HEK293 (cell line): ENCODE results near the gene NPDC1.

Experiments
- BCL11B ChIP-seq: fragments of 450-650 bp; formaldehyde crosslinking; IDR thresholded peaks from 2 replicates; pipeline ENCODE4 v1.5.1; 2016; ENCODE audit warnings: low read depth, missing biosample characterization, missing genetic modification characterization
- FEZF1 ChIP-seq: fragments of 450-650 bp; formaldehyde crosslinking; IDR thresholded peaks from 2 replicates; pipeline ENCODE4 v1.5.1; 2016; ENCODE audit warnings: missing biosample characterization, missing genetic modification characterization
- GLI4 ChIP-seq: fragments of 450-650 bp; formaldehyde crosslinking; IDR thresholded peaks from 2 replicates; pipeline ENCODE4 v1.5.1; 2016; ENCODE audit warnings: missing biosample characterization, missing genetic modification characterization
- INSM2 ChIP-seq: fragments of 450-650 bp; formaldehyde crosslinking; IDR thresholded peaks from 2 replicates; pipeline ENCODE4 v1.5.1; 2016; ENCODE audit warnings: missing biosample characterization, missing genetic modification characterization
- KLF1 ChIP-seq: fragments of 450-650 bp; formaldehyde crosslinking; IDR thresholded peaks from 2 replicates; pipeline ENCODE4 v1.5.1; 2016; ENCODE audit warnings: missing biosample characterization, missing genetic modification characterization
- KLF16 ChIP-seq: fragments of 450-650 bp; formaldehyde crosslinking; IDR thresholded peaks from 2 replicates; pipeline ENCODE4 v1.5.1; 2017; ENCODE audit warnings: missing biosample characterization, missing genetic modification characterization
- KLF7 ChIP-seq: fragments of 450-650 bp; formaldehyde crosslinking; IDR thresholded peaks from 2 replicates; pipeline ENCODE4 v1.5.1; 2016; ENCODE audit warnings: missing biosample characterization, missing genetic modification characterization, borderline replicate concordance
- PRDM6 ChIP-seq: fragments of 450-650 bp; formaldehyde crosslinking; IDR thresholded peaks from 2 replicates; pipeline ENCODE4 v1.5.1; 2017; ENCODE audit warnings: missing biosample characterization, missing genetic modification characterization
- SCRT1 ChIP-seq: fragments of 450-650 bp; formaldehyde crosslinking; IDR thresholded peaks from 2 replicates; pipeline ENCODE4 v1.5.1; 2016; ENCODE audit warnings: missing biosample characterization, missing genetic modification characterization, borderline replicate concordance
- SP3 ChIP-seq: fragments of 450-650 bp; formaldehyde crosslinking; IDR thresholded peaks from 2 replicates; pipeline ENCODE4 v1.5.1; 2016; ENCODE audit warnings: missing biosample characterization, missing genetic modification characterization
- TCF7L2 ChIP-seq: IDR thresholded peaks from 2 replicates; pipeline ENCODE4 v1.6.1; 2011; ENCODE audit warnings: low read depth, mild to moderate bottlenecking, inconsistent platforms, low read length, moderate library complexity, borderline replicate concordance
- ZBTB49 ChIP-seq: fragments of 450-650 bp; formaldehyde crosslinking; IDR thresholded peaks from 2 replicates; pipeline ENCODE4 v1.5.1; 2016; ENCODE audit warnings: missing biosample characterization, missing genetic modification characterization, low read depth
- ZFHX2 ChIP-seq: fragments of 450-650 bp; formaldehyde crosslinking; conservative IDR thresholded peaks from 2 replicates; pipeline ENCODE4 v1.5.1; 2016; ENCODE audit warnings: missing biosample characterization, missing genetic modification characterization
- ZFP3 ChIP-seq: fragments of 450-650 bp; formaldehyde crosslinking; IDR thresholded peaks from 2 replicates; pipeline ENCODE4 v1.5.1; 2016; ENCODE audit warnings: low read depth, missing biosample characterization, missing genetic modification characterization
- ZFP37 ChIP-seq: fragments of 450-650 bp; formaldehyde crosslinking; IDR thresholded peaks from 2 replicates; pipeline ENCODE4 v1.5.1; 2016; ENCODE audit warnings: missing biosample characterization, missing genetic modification characterization
- ZFP41 ChIP-seq: fragments of 450-650 bp; formaldehyde crosslinking; IDR thresholded peaks from 2 replicates; pipeline ENCODE4 v1.5.1; 2016; ENCODE audit warnings: missing biosample characterization, missing genetic modification characterization, borderline replicate concordance
- ZIC2 ChIP-seq: fragments of 450-650 bp; formaldehyde crosslinking; IDR thresholded peaks from 2 replicates; pipeline ENCODE4 v1.5.1; 2016; ENCODE audit warnings: missing biosample characterization, missing genetic modification characterization
- ZNF10 ChIP-seq: fragments of 450-650 bp; formaldehyde crosslinking; IDR thresholded peaks from 2 replicates; pipeline ENCODE4 v1.5.1; 2017; ENCODE audit warnings: missing biosample characterization, missing genetic modification characterization
- ZNF112 ChIP-seq: fragments of 450-650 bp; formaldehyde crosslinking; IDR thresholded peaks from 2 replicates; pipeline ENCODE4 v1.5.0; 2017; ENCODE audit warnings: missing biosample characterization, missing genetic modification characterization
- ZNF155 ChIP-seq: fragments of 450-650 bp; formaldehyde crosslinking; IDR thresholded peaks from 2 replicates; pipeline ENCODE4 v1.5.1; 2016; ENCODE audit warnings: missing biosample characterization, missing genetic modification characterization
- ZNF174 ChIP-seq: fragments of 450-650 bp; formaldehyde crosslinking; IDR thresholded peaks from 2 replicates; pipeline ENCODE4 v1.5.0; 2017; ENCODE audit warnings: missing biosample characterization, mild to moderate bottlenecking, missing genetic modification characterization
- ZNF202 ChIP-seq: fragments of 450-650 bp; formaldehyde crosslinking; IDR thresholded peaks from 2 replicates; pipeline ENCODE4 v1.5.1; 2016; ENCODE audit warnings: missing biosample characterization, missing genetic modification characterization, borderline replicate concordance
- ZNF221 ChIP-seq: fragments of 450-650 bp; formaldehyde crosslinking; IDR thresholded peaks from 2 replicates; pipeline ENCODE4 v1.5.1; 2017; ENCODE audit warnings: missing biosample characterization, missing genetic modification characterization, borderline replicate concordance
- ZNF24 ChIP-seq: fragments of 450-650 bp; formaldehyde crosslinking; IDR thresholded peaks from 2 replicates; pipeline ENCODE4 v1.5.1; 2016; ENCODE audit warnings: missing biosample characterization, missing genetic modification characterization
- ZNF248 ChIP-seq: fragments of 450-650 bp; formaldehyde crosslinking; IDR thresholded peaks from 2 replicates; pipeline ENCODE4 v1.5.1; 2017; ENCODE audit warnings: missing biosample characterization, missing genetic modification characterization
- ZNF280C ChIP-seq: fragments of 450-650 bp; formaldehyde crosslinking; IDR thresholded peaks from 2 replicates; pipeline ENCODE4 v1.5.1; 2016; ENCODE audit warnings: missing biosample characterization, missing genetic modification characterization
- ZNF416 ChIP-seq: fragments of 450-650 bp; formaldehyde crosslinking; IDR thresholded peaks from 2 replicates; pipeline ENCODE4 v1.5.1; 2016; ENCODE audit warnings: missing biosample characterization, missing genetic modification characterization
- ZNF521 ChIP-seq: fragments of 450-650 bp; formaldehyde crosslinking; IDR thresholded peaks from 2 replicates; pipeline ENCODE4 v1.5.1; 2017; ENCODE audit warnings: missing biosample characterization, mild to moderate bottlenecking, missing genetic modification characterization
- ZNF529 ChIP-seq: fragments of 450-650 bp; formaldehyde crosslinking; IDR thresholded peaks from 2 replicates; pipeline ENCODE4 v1.5.1; 2017; ENCODE audit warnings: missing genetic modification characterization, missing biosample characterization; ENCODE audit not compliant: insufficient replicate concordance
- ZNF544 ChIP-seq: fragments of 450-650 bp; formaldehyde crosslinking; IDR thresholded peaks from 2 replicates; pipeline ENCODE4 v1.5.0; 2017; ENCODE audit warnings: missing biosample characterization, missing genetic modification characterization
- ZNF658 ChIP-seq: fragments of 450-650 bp; formaldehyde crosslinking; IDR thresholded peaks from 2 replicates; pipeline ENCODE4; 2016; ENCODE audit warnings: missing biosample characterization, missing genetic modification characterization
- ZNF664 ChIP-seq: fragments of 450-650 bp; formaldehyde crosslinking; IDR thresholded peaks from 2 replicates; pipeline ENCODE4 v1.5.1; 2016; ENCODE audit warnings: missing biosample characterization, missing genetic modification characterization
- ZNF701 ChIP-seq: fragments of 450-650 bp; formaldehyde crosslinking; IDR thresholded peaks from 2 replicates; pipeline ENCODE4 v1.5.1; 2016; ENCODE audit warnings: missing biosample characterization, missing genetic modification characterization
- ZNF837 ChIP-seq: fragments of 450-650 bp; formaldehyde crosslinking; IDR thresholded peaks from 2 replicates; pipeline ENCODE4 v1.5.1; 2016; ENCODE audit warnings: missing biosample characterization, missing genetic modification characterization
- ZSCAN16 ChIP-seq: fragments of 450-650 bp; formaldehyde crosslinking; IDR thresholded peaks from 2 replicates; pipeline ENCODE4 v1.5.1; 2016; ENCODE audit warnings: missing biosample characterization, missing genetic modification characterization

NPDC1 gene

GRCh38 chr9:137064027-137064879 lies 18.3 kb upstream of the NPDC1 start (continued):
- TF ChIP-seq PRDM6 (tag by site-specific recombination) = no peak
- no peak for TF ChIP-seq ZSCAN16 (tag by site-specific recombination)
- no peak for TF ChIP-seq ZNF202 (tag by site-specific recombination)
- no peak for TF ChIP-seq ZFP37
- no peak for TF ChIP-seq ZIC2 (tag by site-specific recombination)
- TF ChIP-seq INSM2 (tag by site-specific recombination) = no peak
- TF ChIP-seq TCF7L2 = no peak
- no peak for TF ChIP-seq SP3 (tag by site-specific recombination)
- TF ChIP-seq ZNF221 (tag by site-specific recombination) = no peak
- no peak for TF ChIP-seq ZNF658
- peak; percentile 82 for TF ChIP-seq ZFHX2 (tag by site-specific recombination)
- TF ChIP-seq ZFP41 (tag by site-specific recombination) = no peak
- TF ChIP-seq ZNF664 (tag by site-specific recombination) = no peak
- no peak for TF ChIP-seq FEZF1 (tag by site-specific recombination)
- no peak for TF ChIP-seq ZBTB49
- TF ChIP-seq KLF7 = no peak
- no peak for TF ChIP-seq ZNF529 (tag by site-specific recombination)
- TF ChIP-seq ZNF837 (tag by site-specific recombination) = no peak
- no peak for TF ChIP-seq ZNF10
- no peak for TF ChIP-seq ZFP3 (tag by site-specific recombination)
- TF ChIP-seq ZNF248 = no peak
- no peak for TF ChIP-seq ZNF112 (tag by site-specific recombination)
- TF ChIP-seq ZNF280C (tag by site-specific recombination) = no peak
- TF ChIP-seq SCRT1 (tag by site-specific recombination) = no peak
- no peak for TF ChIP-seq KLF16
- no peak for TF ChIP-seq ZNF155
- no peak for TF ChIP-seq ZNF416 (tag by site-specific recombination)
- no peak for TF ChIP-seq ZNF24 (tag by site-specific recombination)
- no peak for TF ChIP-seq ZNF521 (tag by site-specific recombination)
- 0 out of 2 replicates have a peak, but pooled peaks have one; percentile 22 for TF ChIP-seq KLF1 (tag by site-specific recombination)
- TF ChIP-seq ZNF701 = no peak
- no peak for TF ChIP-seq GLI4 (tag by site-specific recombination)
- TF ChIP-seq ZNF544 = no peak
- no peak for TF ChIP-seq ZNF174 (tag by site-specific recombination)
- TF ChIP-seq BCL11B (tag by site-specific recombination) = peak; percentile 49; the same call in 1 of the 2 replicates
